ENCODE results near the gene HAT1.

Gene HAT1

GRCh38 chr2:171882089-171882769, 40.0 kb upstream of the HAT1 start:
- ChIA-PET CTCF (interaction anchor here (1.3 kb wide), 1 partner anchor 14 kb away, joined by 3 read pairs; no protein-coding TSS in a partner anchor), POLR2A (no interaction called here)
- DNase-seq (ENCODE audit: low read depth, low spot score), result no peak
- TF ChIP-seq CTCF (IDR thresholded peaks at IDR 0.05; ENCODE audit: insufficient read depth, low read length, missing control alignments), result no peak
- no peak overlapping the region for H3K4me3 ChIP-seq (ENCODE audit: low read depth, low read length)

GRCh38 chr2:171883275-171883893, 38.9 kb upstream of the HAT1 start:
- ChIA-PET POLR2A (interaction anchor here (0.7 kb wide), 1 partner anchor 196 kb away, joined by 4 read pairs; the partner anchor contains the start of gene DYNC1I2), CTCF (interaction anchor here (1.3 to 1.5 kb wide), 2 partner anchors 9 to 15 kb away, joined by 3 to 7 read pairs; no protein-coding TSS in a partner anchor)
- no peak for DNase-seq (ENCODE audit: low read depth, low spot score)
- no peak for TF ChIP-seq CTCF (IDR thresholded peaks at IDR 0.05; ENCODE audit: insufficient read depth, low read length, missing control alignments)
- no peak overlapping the region for H3K4me3 ChIP-seq (ENCODE audit: low read depth, low read length)

- DNase-seq (ENCODE audit: low read depth, low spot score), result no peak
- ChIA-PET CTCF (no interaction called here), POLR2A (no interaction called here)
- no peak for TF ChIP-seq CTCF (IDR thresholded peaks at IDR 0.05; ENCODE audit: insufficient read depth, low read length, missing control alignments)
- no peak overlapping the region for H3K4me3 ChIP-seq (ENCODE audit: low read depth, low read length)
Observed at GRCh38 chr2:171889333-171889732, 32.9 kb upstream of the HAT1 start.

- CTCF ChIA-PET, result interaction anchor here (0.7 kb wide), 1 partner anchor 238 kb away, joined by 3 read pairs; no protein-coding TSS in a partner anchor
- POLR2A ChIA-PET, result no interaction called here
- no peak overlapping the region for H3K4me3 ChIP-seq (ENCODE audit: low read depth, low read length)
- no peak for TF ChIP-seq CTCF (IDR thresholded peaks at IDR 0.05; ENCODE audit: insufficient read depth, low read length, missing control alignments)
- no peak for DNase-seq (ENCODE audit: low read depth, low spot score)
Observed at GRCh38 chr2:171889808-171890207, 32.5 kb upstream of the HAT1 start.

GRCh38 chr2:171893196-171893823, 29.0 kb upstream of the HAT1 start:
- peak overlapping the region; percentile 78 for H3K4me3 ChIP-seq (ENCODE audit: low read depth, low read length)
- CTCF ChIA-PET, result interaction anchor here (0.8 to 2.4 kb wide), 7 partner anchors 10 to 214 kb away, joined by 3 to 9 read pairs (median 4); no protein-coding TSS in a partner anchor
- no peak for DNase-seq (ENCODE audit: low read depth, low spot score)
- POLR2A ChIA-PET, result interaction anchor here (1.0 to 1.7 kb wide), 3 partner anchors 8 to 209 kb away, joined by 3 to 7 read pairs (median 6); partner anchors contain the start of genes DLX1 and DLX2
- no peak for TF ChIP-seq CTCF (IDR thresholded peaks at IDR 0.05; ENCODE audit: insufficient read depth, low read length, missing control alignments)

Measured in AG04449 (cell line).